Endothelial cell of umbilical vein (primary cell): ENCODE measurements around the gene CIITA. TPM values are rescaled to one million over a fixed set of nuclear protein-coding genes. Genes with fewer than 3 reads are reported as not detected.
"Not testable (repeated sequence)": the region's sequence is repeated elsewhere in the genome, so short reads cannot be mapped to it uniquely, and the experiment has no call there.

Experiments
- BruUV-seq: library from RNA; stranded (reverse); fragments of 400-500 nt; replicated peaks from 2 replicates; lab custom pipeline; 2021; lab: Mats Ljungman, UMichigan
- CTCF ChIA-PET: fragments of 300-600, 350-600 bp; sonication (Branson Sonifier 250); formaldehyde crosslinking; loops from one replicate; lab custom pipeline; 2021; ENCODE audit warnings: antibody characterized with exemption, inconsistent platforms; lab: Charles Lee
- POLR2A ChIA-PET: fragments of 300-600, 350-600 bp; sonication (Branson Sonifier 250); formaldehyde crosslinking; loops from one replicate; lab custom pipeline; 2021; ENCODE audit warnings: antibody characterized with exemption, inconsistent platforms; lab: Charles Lee
- DNase-seq: peaks from one replicate; pipeline ENCODE4 v3.0.0-alpha.2; 2011; ENCODE audit warnings: low read depth, low spot score
- FAIRE-seq: peaks from 2 replicates; lab custom pipeline; 2011; peaks lifted over from hg19 to GRCh38; lab: Jason Lieb, UNC
- H2AFZ ChIP-seq: 2 replicates; pipeline ENCODE4 v1.6.0; 2012; ENCODE audit warnings: low read depth, low read length, control low read depth, inconsistent platforms
- H3K27ac ChIP-seq: 2 replicates; pipeline ENCODE4 v1.5.1; 2011; ENCODE audit warnings: low read depth, mild to moderate bottlenecking, control low read depth, low read length, moderate library complexity; ENCODE audit not compliant: insufficient read depth
- H3K27me3 ChIP-seq, 2 experiments: 2 replicates each; pipeline versions ENCODE4 v1.6.0 to v1.6.1; 2011; ENCODE audit warnings: low read length in 2 of 2, mixed read lengths in 1 of 2; ENCODE audit not compliant: control insufficient read depth in 2 of 2, insufficient read depth in 2 of 2
- H3K36me3 ChIP-seq, 2 experiments: 2 replicates in 1 of 2; 3 replicates in 1 of 2; pipeline ENCODE4 v1.5.1; 2011; ENCODE audit warnings: low read length in 2 of 2, mild to moderate bottlenecking in 1 of 2, moderate library complexity in 1 of 2; ENCODE audit not compliant: control insufficient read depth in 2 of 2, insufficient read depth in 2 of 2; ENCODE audit errors: extremely low read depth in 1 of 2
- H3K4me1 ChIP-seq: 3 replicates; pipeline ENCODE4 v1.5.1; 2011; ENCODE audit warnings: mild to moderate bottlenecking, low read length; ENCODE audit not compliant: control insufficient read depth, insufficient read depth; ENCODE audit errors: extremely low read depth
- H3K4me2 ChIP-seq: 2 replicates; pipeline ENCODE4 v1.6.1; 2011; ENCODE audit warnings: low read length, control low read depth, mixed read lengths; ENCODE audit not compliant: insufficient read depth
- H3K4me3 ChIP-seq, 3 experiments: fragments of 200-600 bp in 1 of 3; sonication (generic), shearing (Covaris generic) in 1 of 3; replicated peaks in 1 of 3; 2 replicates each; pipeline ENCODE4 v1.5.1; 2011 to 2016; ENCODE audit warnings: control low read depth in 3 of 3, low read length in 3 of 3, mild to moderate bottlenecking in 2 of 3, inconsistent platforms in 1 of 3, low read depth in 1 of 3, moderate library complexity in 1 of 3; ENCODE audit not compliant: insufficient read depth in 1 of 3
- H3K79me2 ChIP-seq: 2 replicates; pipeline ENCODE4 v1.6.0; 2012; ENCODE audit warnings: low read length, inconsistent platforms; ENCODE audit not compliant: control insufficient read depth, insufficient read depth
- H3K9ac ChIP-seq: replicated peaks from 2 replicates; pipeline ENCODE3; 2011; ENCODE audit warnings: low read length, control low read depth; ENCODE audit not compliant: insufficient read depth; ENCODE audit errors: extremely low read depth
- H3K9me1 ChIP-seq: replicated peaks from 3 replicates; pipeline ENCODE4 v1.6.0; 2011; ENCODE audit warnings: mild to moderate bottlenecking, low read length; ENCODE audit not compliant: control insufficient read depth, insufficient read depth; ENCODE audit errors: extremely low read depth
- H3K9me3 ChIP-seq: replicated peaks from 2 replicates; pipeline ENCODE4 v1.5.1; 2012; ENCODE audit warnings: low read length, inconsistent platforms; ENCODE audit not compliant: control insufficient read depth, insufficient read depth
- H4K20me1 ChIP-seq: replicated peaks from 2 replicates; pipeline ENCODE3; 2011; ENCODE audit warnings: mild to moderate bottlenecking, low read length; ENCODE audit not compliant: control insufficient read depth, insufficient read depth; ENCODE audit errors: extremely low read depth
- EZH2 ChIP-seq: IDR thresholded peaks from 2 replicates; pipeline ENCODE4 v1.6.1; 2012; ENCODE audit warnings: borderline replicate concordance, low read depth, mild to moderate bottlenecking, moderate library complexity, low read length, inconsistent platforms; ENCODE audit not compliant: severe bottlenecking
- FOS ChIP-seq: IDR thresholded peaks from 2 replicates; pipeline ENCODE4 v1.6.1; 2011; ENCODE audit warnings: mild to moderate bottlenecking, low read length, moderate library complexity, borderline replicate concordance; ENCODE audit not compliant: insufficient read depth
- POLR2A ChIP-seq: IDR thresholded peaks from 2 replicates; pipeline ENCODE4 v1.6.1; 2012; ENCODE audit warnings: low read depth, mild to moderate bottlenecking, control low read depth, low read length
- dilution Hi-C: fragments of 300-500 bp; cut with MboI; formaldehyde crosslinking; loops from one replicate; pipeline ENCODE4 v1.15.0; 2019; ENCODE audit warnings: low sequenced_read_pairs; ENCODE audit not compliant: extremely low pct_ligation_motif_present
- intact Hi-C: fragments of 100-400 bp; cut with micrococcal nuclease; formaldehyde crosslinking; loops from one replicate; pipeline ENCODE4 v1.10.0; 2022
- polyA plus RNA-seq, 4 experiments: library from polyadenylated mRNA; depleted of rRNA in 3 of 4; stranded (reverse) in 3 of 4; unstranded in 1 of 4; fragments of >200 nt; gene quantifications; 2 replicates each; pipeline versions ENCODE4 v1.2.1 to v1.2.3, GENCODE V29; 2011 to 2012; ENCODE audit warnings: missing spikeins in 1 of 4
- total RNA-seq: library from RNA; stranded (reverse); gene quantifications from 2 replicates; pipeline ENCODE4 v1.2.3, GENCODE V29; 2021

Gene CIITA
- total and polyA plus RNA-seq, 2 donors (not counting 3 experiments of a cell fraction or from before 2014, with no cell fraction given), result not detected

DNA sequence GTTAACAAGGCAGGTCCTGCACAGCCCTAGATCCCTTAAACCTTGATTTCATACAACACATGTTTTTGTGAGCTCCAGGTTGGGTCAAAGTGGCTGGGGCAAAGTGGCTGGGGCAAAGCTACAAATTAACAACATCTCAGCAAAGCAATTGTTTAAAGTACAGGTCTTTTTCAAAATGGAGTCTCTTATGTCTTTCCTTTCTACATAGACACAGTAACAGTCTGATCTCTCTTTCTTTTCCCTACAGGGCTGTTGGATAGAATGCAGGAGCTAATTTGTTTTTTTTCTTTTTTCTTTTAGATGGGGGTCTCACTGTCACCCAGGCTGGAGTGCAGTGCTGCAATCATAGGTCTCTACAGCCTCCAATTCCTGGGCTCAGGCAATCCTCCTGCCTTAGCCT is 46.8 kb upstream of the CIITA start:
- CTCF ChIA-PET, H3K4me3 ChIP-seq, H3K9ac ChIP-seq, H4K20me1 ChIP-seq, H3K9me3 ChIP-seq, POLR2A ChIA-PET, BruUV-seq, DNase-seq, H3K36me3 ChIP-seq, H2AFZ ChIP-seq, H3K79me2 ChIP-seq, FAIRE-seq, H3K4me2 ChIP-seq, intact Hi-C loops, H3K27ac ChIP-seq, dilution Hi-C loops, H3K27me3 ChIP-seq, H3K9me1 ChIP-seq: not testable (repeated sequence)
- peaks cover 12% of the 10 kb centered on the region for H3K4me1 ChIP-seq

DNA sequence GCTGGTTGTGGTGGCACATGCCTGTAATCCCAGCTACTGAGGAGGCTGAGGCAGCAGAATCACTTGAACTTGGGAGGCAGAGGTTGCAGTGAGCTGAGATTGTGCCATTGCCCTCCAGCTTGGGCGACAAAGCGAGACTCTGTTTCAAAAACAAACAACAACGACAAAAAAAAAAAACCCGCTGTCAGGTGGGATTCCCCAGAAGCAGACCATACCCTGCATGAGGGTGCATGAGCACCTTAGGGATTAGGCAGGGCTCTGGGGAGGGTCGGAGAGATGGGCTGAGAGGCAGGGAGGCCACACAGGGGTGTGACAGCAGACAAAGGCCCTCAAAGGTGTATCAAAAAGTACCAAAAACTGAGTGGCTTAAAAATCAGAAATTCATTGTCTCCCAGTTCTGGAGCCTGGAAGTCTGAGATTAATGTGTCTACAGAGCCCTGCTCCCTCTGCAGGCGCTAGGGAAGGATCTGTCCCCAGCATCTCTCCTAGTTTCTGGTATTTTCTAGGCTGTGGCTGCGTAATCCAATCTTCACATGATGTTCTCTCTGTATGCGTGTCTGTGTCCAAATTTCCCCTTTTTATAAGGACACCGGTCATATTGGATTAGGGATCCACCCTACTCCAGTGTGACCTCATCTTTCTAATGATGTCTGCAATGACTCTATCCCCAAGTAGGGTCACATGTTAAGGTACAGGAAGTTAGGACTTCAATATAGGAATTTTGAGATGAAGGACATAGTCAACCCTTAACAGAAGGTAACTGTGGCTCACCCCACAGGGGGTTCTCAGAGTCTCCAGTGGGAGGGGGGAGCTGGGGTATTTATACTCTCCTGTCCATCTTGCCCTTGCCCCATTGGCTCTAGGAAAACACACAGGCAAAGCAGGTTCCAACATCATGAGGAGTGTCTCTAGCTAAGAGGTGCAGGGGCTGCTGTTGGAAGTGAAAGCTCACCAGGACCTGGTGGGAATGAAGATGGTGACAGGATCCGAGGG is 44.8 kb upstream of the CIITA start:
- intact Hi-C loops, result no loop called here
- TF ChIP-seq POLR2A (no peak), EZH2 (no peak), FOS (no peak)

More for the DNA sequence above, 44.8 kb upstream of the CIITA start:
- no peak overlapping the region for H3K4me2 ChIP-seq
- H4K20me1 ChIP-seq, result no peaks in the 10 kb centered on the region
- no peaks in the 10 kb centered on the region for H3K79me2 ChIP-seq
- no peak for DNase-seq
- H3K36me3 ChIP-seq, result no peaks in the 10 kb centered on the region
- FAIRE-seq, result no peak
- dilution Hi-C loops, result no loop called here
- H3K4me1 ChIP-seq, result peaks cover 12% of the 10 kb centered on the region
- H3K4me3 ChIP-seq, result no peak overlapping the region
- no peaks in the 10 kb centered on the region for H3K9me3 ChIP-seq
- BruUV-seq, result no TSS peak
- CTCF ChIA-PET, result no interaction called here
- H3K27me3 ChIP-seq, result peaks cover 0 to 4% of the 10 kb centered on the region in 2 experiments
- H2AFZ ChIP-seq, result no peak overlapping the region
- POLR2A ChIA-PET, result no interaction called here
- no peak overlapping the region for H3K27ac ChIP-seq
- H3K9ac ChIP-seq, result no peak overlapping the region
- no peaks in the 10 kb centered on the region for H3K9me1 ChIP-seq
